Neuron (in vitro differentiated cells): ENCODE results near the gene NEURL2.

Experiments used
- H2AFZ ChIP-seq: one replicate; pipeline ENCODE4 v1.6.1; 2013; ENCODE audit warnings: low read depth, mild to moderate bottlenecking, inconsistent platforms, low read length, moderate library complexity
- H3K27me3 ChIP-seq: one replicate; pipeline ENCODE4 v1.6.1; 2013; ENCODE audit warnings: low read length; ENCODE audit not compliant: insufficient read depth
- H3K36me3 ChIP-seq: one replicate; pipeline ENCODE4 v1.6.1; 2013; ENCODE audit warnings: low read length; ENCODE audit not compliant: insufficient read depth
- H3K4me1 ChIP-seq: one replicate; pipeline ENCODE4 v1.6.1; 2013; ENCODE audit warnings: low read length; ENCODE audit not compliant: insufficient read depth
- H3K4me3 ChIP-seq: 2 replicates; pipeline ENCODE4 v1.5.1; 2013; ENCODE audit warnings: mild to moderate bottlenecking, low read length, moderate library complexity
- H3K9me3 ChIP-seq: one replicate; pipeline ENCODE4 v1.6.1; 2013; ENCODE audit warnings: low read length

The NEURL2 gene

GRCh38 chr20:45848421-45848820 is 42.6 kb downstream of the NEURL2 start:
- no peak overlapping the region for H2AFZ ChIP-seq
- no peaks in the 10 kb centered on the region for H3K27me3 ChIP-seq
- no peaks in the 10 kb centered on the region for H3K9me3 ChIP-seq
- H3K4me1 ChIP-seq = no peaks in the 10 kb centered on the region
- no peak overlapping the region for H3K4me3 ChIP-seq
- H3K36me3 ChIP-seq = peaks cover 44% of the 10 kb centered on the region

- no peaks in the 10 kb centered on the region for H3K9me3 ChIP-seq
- H3K27me3 ChIP-seq = no peaks in the 10 kb centered on the region
- H3K36me3 ChIP-seq = peaks cover 61% of the 10 kb centered on the region
- H2AFZ ChIP-seq = no peak overlapping the region
- H3K4me1 ChIP-seq = no peaks in the 10 kb centered on the region
- no peak overlapping the region for H3K4me3 ChIP-seq
Observed at GRCh38 chr20:45845452-45845851, 45.6 kb downstream of the NEURL2 start.

GRCh38 chr20:45843506-45843905 is 47.5 kb downstream of the NEURL2 start:
- Histone ChIP-seq H3K27me3 (no peaks in the 10 kb centered on the region), H3K9me3 (no peaks in the 10 kb centered on the region), H3K36me3 (peaks cover 57% of the 10 kb centered on the region), H2AFZ (no peak overlapping the region), H3K4me3 (no peak overlapping the region), H3K4me1 (no peaks in the 10 kb centered on the region)

GRCh38 chr20:45842169-45842812 is 48.7 kb downstream of the NEURL2 start:
- no peaks in the 10 kb centered on the region for H3K27me3 ChIP-seq
- no peak overlapping the region for H2AFZ ChIP-seq
- H3K4me3 ChIP-seq = no peak overlapping the region
- H3K9me3 ChIP-seq = no peaks in the 10 kb centered on the region
- H3K36me3 ChIP-seq = peaks cover 50% of the 10 kb centered on the region
- H3K4me1 ChIP-seq = no peaks in the 10 kb centered on the region

GRCh38 chr20:45841407-45842129 is 49.4 kb downstream of the NEURL2 start:
- Histone ChIP-seq H3K4me3 (no peak overlapping the region), H3K9me3 (no peaks in the 10 kb centered on the region), H3K27me3 (no peaks in the 10 kb centered on the region), H3K36me3 (peaks cover 51% of the 10 kb centered on the region), H2AFZ (no peak overlapping the region), H3K4me1 (no peaks in the 10 kb centered on the region)

- no peak overlapping the region for H3K4me3 ChIP-seq
- H3K4me1 ChIP-seq = no peaks in the 10 kb centered on the region
- peaks cover 53% of the 10 kb centered on the region for H3K36me3 ChIP-seq
- no peaks in the 10 kb centered on the region for H3K27me3 ChIP-seq
- no peaks in the 10 kb centered on the region for H3K9me3 ChIP-seq
- no peak overlapping the region for H2AFZ ChIP-seq
Observed at GRCh38 chr20:45840700-45841198, 50.3 kb downstream of the NEURL2 start.
